Stimulated activated CD4-positive, alpha-beta T cell treated with anti-CD3 and anti-CD28 coated beads, TNF-alpha, amount 100 ng/mL, for 1 hour (primary cell): Measurements from ENCODE around the gene CNPY1.
"Not testable (repeated sequence)": the region's sequence is repeated elsewhere in the genome, so short reads cannot be mapped to it uniquely, and the experiment has no call there.

Source experiments
- DNase-seq, 3 donors: peaks; one replicate each; pipeline ENCODE4 v3.0.0-alpha.2; 2020; ENCODE audit warnings: low read depth in 3 of 3, low spot score in 1 of 3

Gene CNPY1

DNA sequence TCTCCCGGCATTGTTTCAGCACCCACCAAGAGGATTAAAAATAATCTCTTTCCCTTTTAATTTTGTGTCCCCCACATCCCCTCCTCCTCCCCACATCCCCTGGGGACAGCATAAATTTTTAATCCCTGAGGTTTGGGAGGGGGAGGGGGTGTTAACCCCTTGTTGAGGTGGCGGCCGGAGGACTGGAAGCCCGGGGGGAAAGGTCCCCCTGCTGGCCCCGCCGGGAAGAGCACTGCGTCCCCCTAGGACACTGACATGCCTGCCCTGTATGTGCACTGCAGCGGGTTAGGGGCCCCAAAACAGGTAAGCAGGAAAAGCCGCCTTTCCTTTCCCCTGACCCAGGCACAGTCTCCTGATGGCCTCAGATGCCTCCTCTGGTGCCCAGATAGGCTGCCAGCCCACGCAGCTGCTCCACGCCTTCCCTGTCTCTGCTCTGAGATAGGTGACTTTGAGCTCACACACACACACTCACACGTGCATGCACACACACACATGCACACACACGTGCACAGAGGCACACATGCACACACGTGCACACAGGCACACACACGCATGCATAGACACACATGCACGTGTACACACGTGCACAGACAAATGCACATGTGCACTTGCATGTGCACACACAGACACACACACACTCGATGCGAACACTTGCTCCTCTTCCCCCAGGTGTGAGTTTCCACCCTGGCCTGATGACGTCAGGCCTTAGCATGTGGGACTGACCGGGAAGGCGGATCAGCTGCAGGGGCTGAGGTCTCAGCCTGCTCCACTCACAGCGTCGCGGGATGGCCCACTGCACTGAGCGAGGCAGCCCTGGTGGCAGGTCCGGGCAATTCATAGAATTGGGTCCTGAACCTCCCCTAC, 12.3 kb downstream of the CNPY1 start:
- DNase-seq = peak in 1 of 3 donors; percentile 19

DNA sequence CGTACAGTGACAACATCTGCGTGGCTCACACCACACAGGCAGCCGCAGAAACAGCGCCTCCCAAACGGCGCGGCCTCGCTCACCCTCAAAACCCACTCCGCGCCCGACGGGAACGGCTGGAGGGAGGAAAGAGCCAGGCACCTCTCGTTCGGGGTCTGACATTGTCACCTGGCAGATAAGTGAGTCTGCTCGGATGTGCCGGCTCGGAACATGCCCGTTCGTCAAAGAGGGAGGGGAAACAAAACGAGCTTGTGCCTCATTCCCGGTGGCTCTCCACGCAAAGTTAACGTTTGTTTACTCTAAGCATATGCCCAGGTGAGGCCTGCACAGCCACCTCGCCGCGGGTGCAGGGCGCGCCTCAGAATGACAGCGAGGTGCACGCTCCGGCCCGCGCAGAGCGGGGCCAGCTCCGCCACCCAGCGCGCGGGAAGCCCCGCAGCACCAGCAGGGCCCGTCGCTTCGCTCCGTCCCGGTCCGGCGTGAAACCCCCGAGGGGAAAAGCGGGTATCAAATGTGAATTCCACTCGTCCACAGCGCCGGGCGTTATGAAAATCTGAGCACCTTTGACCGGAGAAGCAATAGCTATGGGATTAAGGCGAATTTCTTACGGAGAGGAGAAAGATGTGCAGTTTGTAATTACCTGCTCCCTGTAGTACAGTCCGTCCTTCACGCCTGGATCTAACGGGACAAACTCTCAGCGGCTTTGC, 13.1 kb downstream of the CNPY1 start:
- DNase-seq = no peak

DNA sequence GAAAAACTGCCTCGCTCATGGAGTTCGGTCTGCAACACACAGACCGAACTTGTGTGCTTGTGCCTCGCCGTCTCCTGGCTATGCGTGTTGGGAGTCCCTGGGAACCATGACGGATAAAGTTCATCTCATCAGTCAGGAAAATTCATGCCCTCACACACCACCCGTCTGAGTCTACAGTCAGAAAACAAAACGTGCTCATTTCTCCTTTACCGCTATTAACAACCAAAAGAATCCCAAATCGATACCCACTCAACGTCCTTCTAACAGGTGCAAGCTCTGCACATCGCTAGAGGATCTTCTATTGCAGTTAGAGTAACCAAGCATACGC, 13.6 kb downstream of the CNPY1 start:
- DNase-seq = no peak

DNA sequence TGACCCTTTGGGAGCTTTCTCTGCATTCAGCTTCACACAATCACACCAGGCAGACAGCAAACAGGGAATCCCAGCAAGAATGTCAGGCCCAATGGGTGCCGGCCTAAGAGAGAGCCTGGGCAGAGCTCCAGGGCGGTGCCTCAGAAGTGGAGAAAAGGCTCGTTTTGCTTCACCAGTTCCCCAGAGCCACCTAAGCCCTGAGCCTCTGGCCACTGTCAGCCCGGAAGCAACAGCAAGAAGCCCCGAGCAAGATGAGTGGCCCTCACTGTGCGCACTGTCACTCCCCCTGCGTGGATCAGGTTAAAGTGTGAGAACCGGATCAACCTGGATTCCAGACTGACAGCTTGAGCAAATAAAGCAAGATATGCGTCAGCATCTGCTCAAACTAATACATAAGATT, 14.7 kb downstream of the CNPY1 start:
- DNase-seq = no peak

DNA sequence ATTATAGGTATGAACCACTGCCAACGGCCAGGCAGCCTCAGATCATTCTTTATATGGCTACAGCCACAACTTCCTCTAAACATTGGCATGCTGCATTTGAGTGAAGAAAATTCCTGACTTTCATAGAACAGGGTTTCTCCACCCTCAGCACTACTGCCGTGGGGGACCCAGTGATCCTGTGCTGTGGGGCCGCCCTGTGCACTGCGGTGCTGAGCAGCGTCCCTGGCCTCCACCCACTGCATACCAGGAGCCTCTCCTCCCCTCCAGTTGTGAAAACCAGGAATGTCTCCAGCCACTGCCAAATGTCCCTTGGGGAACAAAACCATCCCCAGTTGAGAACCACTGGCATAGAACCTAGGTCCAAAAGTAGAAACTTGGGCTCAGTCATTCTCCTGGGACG, 15.8 kb downstream of the CNPY1 start:
- no peak for DNase-seq

DNA sequence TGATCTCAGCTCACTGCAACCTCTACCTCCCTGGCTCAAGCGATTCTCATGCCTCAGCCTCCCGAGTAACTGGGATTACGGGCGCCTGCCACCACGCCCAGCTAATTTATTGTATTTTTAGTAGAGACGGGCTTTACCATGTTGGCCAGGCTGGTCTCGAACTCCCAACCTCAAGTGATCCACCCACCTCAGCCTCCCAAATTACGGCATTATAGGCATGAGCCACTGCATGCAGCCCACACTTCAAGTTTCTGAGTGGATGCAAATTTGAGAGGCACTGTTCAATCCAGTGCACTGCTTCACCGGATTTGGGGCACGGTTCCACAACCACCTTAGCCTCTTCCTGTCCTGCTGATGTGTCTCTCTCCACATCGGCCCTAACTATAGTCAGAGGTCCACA, 16.5 kb downstream of the CNPY1 start:
- no peak for DNase-seq

DNA sequence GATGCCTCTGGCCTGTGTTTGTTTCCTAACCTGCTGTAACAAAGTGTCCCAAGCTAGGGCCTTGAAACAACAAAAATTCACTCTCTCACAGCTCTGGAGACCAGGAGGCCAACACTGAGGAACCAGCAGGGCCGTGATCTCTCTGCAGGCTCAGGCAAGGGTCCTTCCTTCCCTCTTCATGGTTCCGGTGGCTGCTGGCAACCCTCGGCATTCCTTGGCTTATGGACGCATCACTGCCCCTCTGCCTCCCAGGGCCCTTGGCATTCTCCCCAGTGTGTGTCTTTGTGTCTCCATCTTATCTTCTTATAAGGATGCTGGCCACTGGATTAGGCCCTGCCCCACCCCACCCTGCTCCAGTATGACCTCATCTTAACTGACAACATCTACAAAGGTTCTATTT, 17.0 kb downstream of the CNPY1 start:
- DNase-seq = no peak

DNA sequence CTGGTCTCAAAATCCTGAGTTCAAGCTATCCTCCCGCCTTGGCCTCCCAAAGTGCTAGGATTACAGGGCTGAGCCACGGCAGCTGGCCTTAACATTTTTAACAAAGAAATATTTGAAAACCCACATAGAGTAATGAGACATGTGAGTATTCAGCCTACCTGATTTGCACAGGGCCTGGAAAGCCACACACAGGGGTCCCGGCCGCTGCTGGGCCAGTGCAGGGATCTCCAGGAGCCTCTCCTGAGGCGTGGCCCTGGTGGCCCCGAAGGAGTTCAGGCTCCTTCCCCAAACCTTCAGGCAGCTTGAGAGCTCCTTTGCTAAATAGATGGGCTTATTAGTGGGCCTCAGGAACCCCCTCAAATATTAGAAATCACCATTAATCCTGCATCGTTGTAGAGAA, 18.7 kb downstream of the CNPY1 start:
- DNase-seq = no peak

DNA sequence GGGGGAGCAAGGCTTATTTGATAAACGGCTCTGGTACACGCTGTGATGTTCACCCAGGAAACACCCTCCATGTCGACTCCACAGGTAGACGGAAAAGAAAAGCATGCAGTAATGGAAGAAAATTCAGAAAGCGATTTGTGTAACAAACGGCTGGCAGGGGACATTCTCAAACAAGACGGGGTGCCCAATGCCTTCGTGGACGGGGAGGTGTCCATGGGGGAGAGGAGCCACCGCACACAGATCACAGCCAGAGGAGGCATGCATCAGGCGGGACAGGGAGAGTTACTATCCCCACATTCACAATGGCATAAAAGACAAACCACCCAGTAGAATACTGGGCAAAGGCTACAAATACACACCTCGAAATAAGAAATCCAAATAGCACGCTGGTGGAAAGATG, 20.1 kb downstream of the CNPY1 start:
- no peak for DNase-seq

DNA sequence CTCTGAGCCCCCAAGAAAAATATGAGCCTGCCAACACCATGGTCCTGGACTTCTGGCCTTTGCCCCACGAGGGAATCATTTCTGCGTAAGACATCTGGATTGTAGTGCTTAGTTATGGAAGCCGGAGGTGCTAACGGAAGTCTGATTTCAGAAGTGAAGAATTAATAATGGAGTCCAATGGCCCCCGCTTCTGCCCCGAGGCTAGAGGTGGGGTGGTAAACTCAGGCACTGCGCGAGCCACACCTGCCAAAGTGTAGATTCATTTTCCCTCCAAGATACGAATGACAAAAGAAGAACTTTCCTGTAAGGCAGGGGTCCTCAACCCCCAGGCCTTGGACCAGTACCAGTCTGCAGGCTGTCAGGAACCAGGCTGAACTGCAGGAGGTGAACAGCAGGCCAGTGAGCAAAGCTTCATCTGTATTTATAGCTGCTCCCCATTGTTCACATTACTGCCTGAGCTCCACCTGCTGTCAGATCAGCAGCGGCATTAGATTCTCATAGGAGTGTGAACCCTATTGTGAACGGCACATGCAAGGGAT, 22.3 kb downstream of the CNPY1 start:
- DNase-seq = no peak

DNA sequence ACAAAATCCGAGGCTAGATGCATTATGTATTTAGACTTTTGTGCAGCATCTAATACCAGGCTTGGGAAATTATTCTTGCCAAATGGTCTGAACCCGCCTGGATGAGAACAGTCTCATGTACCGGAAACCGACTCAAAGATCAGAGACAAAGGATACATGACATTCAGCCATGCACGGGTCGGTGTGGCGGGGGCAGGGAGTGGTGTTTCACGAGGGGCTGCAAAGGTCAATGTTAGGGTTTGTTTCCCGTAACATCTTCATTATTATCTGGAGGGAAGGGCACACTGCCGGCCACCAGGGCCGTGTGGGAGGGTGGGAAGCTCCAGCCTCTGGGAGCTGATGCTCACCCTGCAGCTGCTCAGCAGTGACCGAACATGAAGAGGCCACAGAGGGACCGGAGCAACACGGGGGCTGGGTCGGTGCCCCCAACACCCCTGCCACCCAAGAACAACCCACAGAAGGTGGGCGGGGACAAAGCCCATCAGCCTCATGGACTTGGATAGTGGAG, 23.1 kb downstream of the CNPY1 start:
- DNase-seq = no peak

DNA sequence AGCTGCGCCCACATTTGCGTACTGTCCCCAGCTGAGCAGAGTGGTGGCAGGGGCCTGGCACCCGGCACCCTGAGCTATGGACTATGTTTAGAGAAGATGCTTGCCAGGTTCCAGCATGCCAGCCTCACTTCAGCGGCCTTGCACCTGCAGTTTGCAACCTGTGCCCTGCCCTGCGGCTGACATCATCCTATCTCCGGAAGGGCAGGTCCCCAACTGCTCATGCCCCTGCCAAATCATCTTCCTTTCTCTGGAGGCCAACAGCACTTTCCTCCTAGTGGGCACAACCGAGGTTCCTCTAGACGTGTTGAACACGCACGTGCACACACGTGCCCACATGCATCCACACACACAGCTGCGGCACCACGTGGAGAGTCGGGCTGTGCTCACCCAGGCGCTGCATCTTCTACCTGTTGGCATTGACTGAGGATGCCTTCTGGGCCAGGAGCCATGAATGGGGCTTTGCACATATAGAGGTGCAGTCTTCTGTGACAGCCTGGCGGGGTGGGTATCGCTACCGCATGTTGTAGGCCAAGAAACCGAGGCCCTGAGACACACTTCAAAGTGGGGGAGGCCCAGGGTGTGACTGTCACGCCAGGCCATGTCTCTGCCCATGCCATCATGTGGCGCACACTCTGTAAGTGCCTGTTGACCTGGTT, 24.5 kb downstream of the CNPY1 start:
- DNase-seq = no peak

DNA sequence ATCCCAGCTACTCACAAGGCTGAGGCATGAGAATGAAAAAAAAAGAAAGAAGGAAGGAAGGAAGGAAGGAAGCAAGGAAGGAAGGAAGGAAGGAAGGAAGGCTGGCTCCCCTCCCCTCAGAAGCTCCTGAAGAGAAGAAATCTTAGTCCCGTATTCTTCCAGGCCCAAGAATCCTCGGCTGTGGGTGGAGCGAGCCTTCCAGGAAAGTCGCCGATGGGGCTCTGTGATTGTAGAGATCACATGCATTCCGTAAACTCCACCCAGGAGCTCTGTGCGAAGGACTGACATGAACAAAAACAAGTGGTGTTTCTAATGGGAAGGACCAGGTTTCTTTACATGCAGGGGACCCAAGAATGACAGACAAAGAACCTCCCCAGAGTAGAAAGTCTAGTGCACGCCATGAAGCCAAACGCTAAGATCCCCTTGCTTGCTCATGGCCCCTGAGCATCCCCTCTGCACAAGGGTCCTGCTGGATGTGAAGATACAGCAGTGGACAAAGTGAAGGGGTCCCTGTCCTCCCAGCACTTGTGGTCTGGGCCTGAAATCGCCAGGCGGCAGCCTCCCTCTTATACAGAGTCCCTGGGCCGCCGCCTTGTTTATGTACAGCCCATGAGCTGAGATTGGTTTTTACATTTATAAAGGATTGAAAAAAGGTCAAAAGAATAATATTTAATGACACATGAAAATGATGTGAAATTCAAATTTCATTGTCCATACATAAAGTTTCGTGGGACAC, 25.2 kb downstream of the CNPY1 start:
- DNase-seq = no peak

DNA sequence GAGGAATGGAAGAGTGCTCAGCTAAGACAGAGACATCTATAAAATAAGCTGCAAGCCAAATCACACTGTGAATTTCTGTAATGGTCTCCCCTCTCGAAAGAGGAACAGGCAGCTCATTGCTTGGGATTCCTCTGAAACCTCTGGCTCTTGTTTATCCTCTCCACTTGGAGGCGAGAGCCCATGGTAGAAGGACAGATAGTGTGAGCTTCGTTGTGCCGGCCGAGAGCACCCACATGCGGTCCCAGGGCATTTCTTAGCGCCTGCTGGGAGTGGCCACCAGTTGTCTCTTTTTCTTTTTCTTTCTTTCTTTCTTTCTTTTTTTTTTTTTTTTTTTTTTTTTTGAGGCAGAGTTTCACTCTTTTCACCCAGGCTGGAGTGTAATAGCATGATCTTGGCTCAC, 26.2 kb downstream of the CNPY1 start:
- DNase-seq = no peak

DNA sequence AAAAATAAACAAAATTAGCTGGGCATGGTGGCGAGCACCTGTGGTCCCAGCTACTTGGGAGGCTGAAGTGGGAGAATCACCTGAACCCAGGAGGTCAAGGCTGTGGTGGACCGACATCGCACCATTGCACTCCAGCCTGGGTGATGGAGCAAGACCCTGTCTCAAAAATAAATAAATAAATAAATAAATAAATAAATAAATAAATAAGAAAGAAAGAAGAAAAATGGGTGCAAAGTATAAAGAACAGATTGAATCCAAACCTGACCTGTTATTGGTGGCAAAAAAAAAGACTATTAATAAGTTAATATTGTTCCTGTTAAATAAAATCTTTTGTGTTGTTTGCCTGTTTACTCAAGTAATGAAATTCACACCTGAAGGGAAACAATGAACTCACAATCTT, 27.0 kb downstream of the CNPY1 start:
- not testable (repeated sequence) for DNase-seq

DNA sequence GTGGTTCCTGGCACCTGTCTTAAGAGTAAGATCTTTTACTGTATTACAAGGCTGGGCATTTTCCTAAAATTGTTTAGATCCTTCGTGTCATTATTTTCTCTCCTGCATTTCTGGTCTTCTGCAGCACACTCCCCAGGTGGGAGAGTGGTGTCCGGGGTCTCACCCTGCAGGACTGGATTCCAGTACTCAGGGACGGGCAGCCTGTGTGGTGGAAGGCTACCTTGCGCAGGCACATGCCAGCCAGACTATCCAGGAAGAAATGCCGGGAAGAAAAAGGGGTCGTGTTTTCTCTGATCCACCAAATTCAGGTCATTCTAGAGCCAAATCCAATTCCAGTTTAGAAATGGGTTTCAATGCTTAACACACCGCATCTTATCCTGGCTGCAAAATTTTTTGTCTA, 27.7 kb downstream of the CNPY1 start:
- DNase-seq = no peak

DNA sequence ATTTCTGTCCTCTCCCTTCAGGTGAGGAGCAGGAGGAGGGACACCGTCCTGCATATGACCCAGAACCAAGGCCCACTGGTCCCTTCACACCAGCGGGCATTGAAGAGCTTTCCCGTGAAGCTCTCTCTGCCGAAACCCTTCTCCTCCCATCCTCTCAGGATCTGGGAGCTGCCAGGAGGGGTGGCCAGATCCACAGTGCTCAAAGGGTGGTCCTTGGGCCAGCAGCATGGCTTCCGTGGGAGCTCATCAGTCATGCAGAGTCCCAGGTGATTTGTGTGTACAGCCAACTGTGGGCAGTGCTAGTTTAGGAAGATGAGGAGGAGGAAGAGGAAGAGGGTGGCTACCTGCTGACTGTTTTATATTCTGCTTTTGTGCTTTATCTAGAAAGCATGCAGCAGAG, 28.4 kb downstream of the CNPY1 start:
- no peak for DNase-seq

DNA sequence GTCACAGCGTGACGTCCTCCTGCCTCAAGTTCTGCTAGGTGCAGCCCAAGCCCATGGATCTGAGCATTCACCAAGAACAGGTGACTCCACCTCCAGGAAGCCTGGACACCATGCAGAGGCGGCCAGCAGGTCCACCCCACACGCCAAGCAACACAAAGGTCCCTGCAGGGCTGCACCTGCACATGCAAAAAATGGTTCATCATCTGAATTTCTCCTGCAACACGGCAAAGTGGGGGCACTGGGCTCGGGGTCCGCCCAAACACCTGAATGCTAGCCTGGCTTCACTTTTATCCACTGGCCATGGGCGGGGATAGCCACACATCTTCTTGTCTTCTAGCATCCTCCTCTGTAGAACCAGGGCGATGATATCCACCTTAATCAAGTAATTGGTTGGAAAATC, 28.9 kb downstream of the CNPY1 start:
- no peak for DNase-seq

DNA sequence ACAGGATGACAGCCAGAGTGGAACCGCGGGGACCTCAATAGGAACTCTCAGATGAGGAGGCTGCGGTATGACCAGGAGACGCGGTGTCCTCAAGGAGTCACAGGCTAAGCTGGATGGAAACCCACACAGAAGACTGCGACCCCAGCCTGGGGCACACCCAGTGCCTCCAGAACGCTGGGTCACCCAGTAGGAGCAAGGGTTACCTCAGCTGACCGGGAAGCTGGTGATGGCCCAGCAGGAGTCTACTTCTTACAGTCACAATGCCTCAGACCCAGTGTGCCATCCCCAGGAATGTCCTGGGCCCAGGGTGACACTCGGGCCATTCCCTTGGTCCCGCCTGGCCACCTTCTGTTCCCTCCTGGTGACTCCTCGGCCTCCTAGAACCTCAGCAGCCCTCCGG, 29.9 kb downstream of the CNPY1 start:
- no peak for DNase-seq

DNA sequence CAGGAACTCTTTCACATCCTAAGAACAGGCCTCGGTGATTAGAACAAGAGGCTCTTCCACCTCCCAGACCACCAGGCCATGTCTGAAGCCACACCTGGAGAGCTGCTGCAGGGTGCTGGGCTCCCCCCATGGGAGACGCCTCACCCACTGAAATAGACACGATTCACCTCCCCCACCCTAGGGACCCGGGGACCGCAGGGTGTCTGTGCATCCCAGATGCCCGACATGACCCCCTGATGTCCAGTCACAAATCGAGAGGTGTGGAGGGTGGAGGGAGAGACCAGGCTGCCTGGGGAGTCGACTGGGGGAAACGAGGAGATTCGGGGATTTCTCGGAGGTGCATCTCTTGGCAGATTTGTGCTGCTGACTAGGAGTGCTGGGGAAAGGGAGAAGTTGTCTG, 31.0 kb downstream of the CNPY1 start:
- no peak for DNase-seq

DNA sequence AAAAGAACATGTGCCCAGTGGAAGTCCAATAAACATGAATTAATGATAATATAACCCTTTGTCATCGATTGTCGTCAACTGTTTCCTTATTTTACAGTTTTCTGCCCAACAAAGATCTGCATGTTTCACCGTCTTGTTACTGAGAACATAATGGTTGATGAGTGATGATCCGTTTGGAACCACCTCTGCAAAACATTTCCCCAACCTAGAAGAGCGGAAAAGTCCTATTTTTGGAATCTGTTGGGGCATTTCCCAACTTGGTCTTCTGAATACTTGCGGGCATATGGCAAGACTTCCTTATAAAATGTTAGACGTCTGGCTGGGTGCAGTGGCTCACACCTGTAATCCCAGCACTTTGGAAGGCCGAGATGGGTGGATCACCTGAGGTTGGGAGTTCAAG, 32.1 kb downstream of the CNPY1 start:
- no peak for DNase-seq
